Right forelimb (tissue), 1 donor: ENCODE data around the gene PLD3.
"Not testable (repeated sequence)": the region's sequence is repeated elsewhere in the genome, so short reads cannot be mapped to it uniquely, and the experiment has no call there.

ENCODE experiments used
- DNase-seq: peaks from one replicate; pipeline ENCODE4 v3.0.0-alpha.2; 2018

Gene PLD3

GRCh38 chr19:40348125-40348913 is at the start of gene PLD3, which contains the start of gene C19orf47:
Gene PLD3 (plus strand): TSS chr19:40348695. CDS start chr19:40366484, 17,789 bp downstream.
Gene C19orf47 (minus strand): TSS chr19:40348397. CDS start chr19:40341857, 6,540 bp downstream.
- DNase-seq = peak; percentile 99

- DNase-seq = no peak
Observed at GRCh38 chr19:40300668-40301067, 47.8 kb upstream of the PLD3 start.

GRCh38 chr19:40302224-40303011 is 46.1 kb upstream of the PLD3 start:
- no peak for DNase-seq

DNA sequence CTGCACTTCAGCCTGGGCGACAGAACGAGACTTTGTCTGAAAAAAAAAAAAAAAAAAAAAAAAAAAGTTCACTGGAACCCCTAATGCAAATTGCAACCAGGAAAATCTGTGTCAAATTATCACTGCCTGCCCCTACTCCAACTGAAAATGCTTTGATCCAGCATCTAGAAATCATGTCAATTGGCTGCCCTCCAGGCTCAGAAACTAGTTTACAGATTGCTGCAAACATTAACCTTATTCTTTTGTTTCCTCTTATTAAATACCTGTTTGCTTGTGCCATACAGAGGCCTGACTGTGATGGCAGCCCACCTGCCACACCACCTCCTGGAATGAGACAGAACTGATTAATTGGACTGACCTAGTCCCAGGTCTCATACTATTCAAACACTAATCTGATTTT is 44.7 kb upstream of the PLD3 start:
- no peak for DNase-seq

DNA sequence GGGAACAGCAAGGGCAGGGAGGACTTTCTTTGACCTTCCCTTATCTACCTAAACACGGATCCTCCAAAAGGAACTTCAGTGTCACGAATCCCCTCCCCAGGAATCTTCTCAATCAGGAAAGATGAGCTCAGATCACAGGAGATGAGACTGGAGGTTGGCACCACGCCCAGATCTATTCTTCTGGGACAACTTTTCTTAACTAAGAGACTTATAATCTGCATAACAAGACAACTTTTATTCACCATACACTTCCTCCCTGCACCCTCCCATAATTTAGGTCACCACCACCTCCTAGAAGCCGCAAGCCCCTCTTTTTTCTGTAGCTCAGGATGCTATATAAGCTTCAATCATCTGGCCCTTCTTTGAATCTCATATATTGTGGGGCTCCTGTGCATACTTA is 44.2 kb upstream of the PLD3 start:
- no peak for DNase-seq

- peak; percentile 82 for DNase-seq
Observed at GRCh38 chr19:40305403-40305802, 43.1 kb upstream of the PLD3 start.

- DNase-seq = no peak
Observed at GRCh38 chr19:40309666-40310065, 38.8 kb upstream of the PLD3 start.

DNA sequence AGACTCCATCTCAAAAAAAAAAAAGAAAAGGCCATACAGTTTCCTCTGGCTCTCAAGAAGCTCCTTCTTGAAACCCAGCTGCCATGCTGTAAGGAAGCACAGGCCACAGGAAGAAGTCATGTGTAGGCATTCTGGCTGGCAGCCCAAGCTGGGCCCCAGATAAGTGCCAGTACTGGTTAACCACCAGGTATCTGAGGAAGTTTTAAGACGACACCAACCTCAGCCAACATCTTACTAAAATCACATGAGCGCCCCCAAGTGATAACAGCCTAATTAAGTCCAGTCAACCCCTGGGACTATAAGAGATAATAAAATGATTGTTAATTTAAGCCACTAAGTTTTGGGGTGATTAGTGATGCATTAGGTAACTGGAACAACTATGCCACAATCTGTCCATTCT is 36.0 kb upstream of the PLD3 start:
- no peak for DNase-seq

DNA sequence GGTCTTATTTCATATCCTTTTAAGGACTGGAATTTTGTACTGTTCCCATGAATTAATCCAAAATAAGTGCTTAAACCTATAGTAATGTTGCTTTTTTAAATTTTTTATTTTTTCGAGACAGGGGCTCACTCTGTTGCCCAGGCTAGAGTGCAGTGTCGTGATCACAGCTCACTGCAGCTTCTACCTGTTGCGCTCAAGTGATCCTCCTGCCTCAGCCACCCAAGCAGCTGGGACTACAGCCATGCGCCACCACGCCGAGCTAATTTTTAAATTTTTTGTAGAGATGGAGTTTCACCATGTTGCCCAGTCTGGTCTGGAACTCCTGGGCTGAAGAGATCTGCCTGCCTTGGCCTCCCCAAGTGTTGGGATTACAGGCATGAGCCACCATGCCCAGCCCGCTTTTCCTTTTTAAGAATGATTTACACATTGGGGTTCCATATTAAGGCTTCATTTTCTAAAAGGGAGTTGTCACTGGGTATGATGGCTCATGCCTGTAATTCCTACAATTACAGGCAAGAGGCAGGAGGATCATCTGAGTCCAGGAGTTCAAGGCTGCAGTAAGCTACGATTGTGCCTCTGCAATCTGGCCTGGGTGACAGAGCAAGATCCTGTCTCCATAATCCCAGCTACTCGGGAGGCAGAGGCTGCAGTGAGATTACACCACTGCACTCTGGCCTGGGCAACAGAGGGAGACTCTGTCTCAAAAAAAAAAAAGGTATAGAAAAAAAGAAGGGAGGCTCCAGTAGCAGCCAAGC is 35.1 kb upstream of the PLD3 start:
- no peak for DNase-seq

DNA sequence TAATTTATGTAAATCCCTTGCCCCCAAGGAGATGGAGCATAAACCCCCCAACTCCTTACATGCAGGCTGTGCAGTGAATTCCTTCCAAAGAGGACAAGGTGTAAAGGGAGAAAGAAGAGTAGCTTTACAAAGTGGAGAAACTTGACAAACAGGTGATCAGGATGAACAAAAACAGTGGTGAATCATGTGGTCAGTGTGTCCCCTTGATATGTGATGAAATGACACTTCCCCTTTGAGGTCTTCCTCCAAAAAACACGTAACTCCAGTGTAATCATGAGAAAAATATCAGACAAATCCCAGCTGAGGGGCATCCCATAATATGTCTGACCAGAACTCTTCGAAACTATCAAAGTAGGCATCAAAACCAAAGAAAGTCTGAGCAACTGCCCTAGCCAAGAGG is 33.8 kb upstream of the PLD3 start:
- no peak for DNase-seq

DNA sequence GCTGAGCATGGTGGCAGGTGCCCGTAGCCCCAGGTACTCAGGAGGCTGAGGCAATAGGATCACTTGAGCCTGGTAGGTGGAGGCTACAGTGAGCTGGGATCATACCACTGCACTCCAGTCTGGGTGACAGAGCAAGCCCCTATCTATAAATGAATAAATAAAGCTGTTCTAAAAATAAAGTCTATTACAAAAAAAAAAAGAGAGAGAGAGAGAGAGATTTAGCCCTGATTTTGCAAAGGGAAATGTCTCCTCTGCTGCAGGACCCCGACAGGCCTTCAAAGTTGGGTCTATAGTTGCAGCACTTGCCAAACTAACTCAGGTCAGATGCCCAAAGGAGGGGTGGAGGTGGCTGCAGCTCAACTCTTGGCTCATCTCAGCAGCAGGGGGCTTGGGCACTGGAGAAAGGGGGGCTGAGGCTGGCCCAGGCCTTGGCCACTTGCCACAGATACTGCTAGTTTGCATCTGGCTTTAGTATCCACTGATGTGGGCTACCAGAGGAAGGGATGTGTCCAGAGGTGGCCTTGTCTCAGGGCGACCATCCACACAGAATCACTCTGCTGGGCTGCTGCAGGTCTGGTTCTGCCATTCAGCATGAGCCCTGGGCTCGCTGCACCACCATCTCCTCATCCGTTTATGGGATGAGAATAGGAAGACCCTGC is 32.6 kb upstream of the PLD3 start:
- no peak for DNase-seq

GRCh38 chr19:40317338-40317737 is 31.2 kb upstream of the PLD3 start:
- no peak for DNase-seq

- DNase-seq = no peak
Observed at GRCh38 chr19:40320558-40320935, 27.9 kb upstream of the PLD3 start.

- no peak for DNase-seq
Observed at GRCh38 chr19:40321076-40321475, 27.4 kb upstream of the PLD3 start.

- no peak for DNase-seq
Observed at GRCh38 chr19:40321566-40322270, 26.8 kb upstream of the PLD3 start.

- DNase-seq = no peak
Observed at GRCh38 chr19:40322271-40322610, 26.3 kb upstream of the PLD3 start.

DNA sequence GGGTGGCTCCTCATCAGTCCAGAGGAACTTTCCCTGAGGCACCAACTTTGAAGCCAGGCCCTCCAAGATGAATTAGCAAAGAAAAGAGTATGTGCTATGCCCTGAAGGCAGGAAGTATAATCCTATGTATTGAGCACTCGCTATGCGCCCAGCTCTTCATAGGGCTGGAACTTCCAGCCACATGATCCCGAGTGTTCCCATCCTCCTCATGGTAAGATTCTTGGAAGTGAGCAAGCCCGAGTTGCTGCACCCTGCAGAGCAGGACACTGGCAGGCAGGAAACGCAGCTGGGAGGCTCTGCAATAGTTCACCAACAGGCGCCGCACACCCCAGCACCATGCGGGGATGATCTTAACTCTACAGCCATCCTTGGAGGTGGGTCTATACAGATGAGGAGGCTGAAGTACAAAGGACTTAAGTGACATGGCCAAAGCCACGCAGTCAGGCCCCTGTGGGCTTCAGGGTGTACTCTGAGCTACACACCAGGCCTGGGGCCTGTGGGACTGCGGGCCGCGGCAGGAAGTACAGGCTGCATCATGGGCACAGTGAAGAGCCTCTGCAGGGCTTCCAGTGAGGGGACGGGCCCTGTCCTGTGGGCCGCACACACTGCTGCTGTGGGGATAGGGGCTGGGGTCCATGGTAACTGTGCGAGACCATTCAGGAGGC is 25.4 kb upstream of the PLD3 start:
- no peak for DNase-seq

- no peak for DNase-seq
Observed at GRCh38 chr19:40323705-40324104, 24.8 kb upstream of the PLD3 start.

- DNase-seq = no peak
Observed at GRCh38 chr19:40326201-40326600, 22.3 kb upstream of the PLD3 start.

GRCh38 chr19:40331052-40331451 is 17.4 kb upstream of the PLD3 start:
- no peak for DNase-seq

DNA sequence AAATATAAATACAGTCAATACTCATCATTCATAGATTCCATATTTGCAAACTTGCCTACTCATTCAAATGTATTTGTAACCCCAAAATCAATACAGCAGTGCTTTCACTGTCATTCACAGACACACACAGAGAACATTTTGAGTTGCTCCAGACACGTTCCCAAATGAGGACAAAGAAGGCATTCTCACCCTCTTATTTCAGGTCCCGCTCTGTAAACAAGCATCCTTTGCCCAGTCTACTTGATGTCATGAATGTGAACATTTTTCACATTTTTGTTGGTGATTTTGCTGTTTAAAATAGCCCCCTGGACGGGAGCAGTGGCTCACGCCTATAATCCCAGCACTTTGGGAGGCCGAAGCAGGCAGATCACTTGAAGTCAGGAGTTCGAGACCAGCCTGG is 15.8 kb upstream of the PLD3 start:
- no peak for DNase-seq

GRCh38 chr19:40333083-40333482 is 15.4 kb upstream of the PLD3 start:
- DNase-seq = not testable (repeated sequence)
